Tibial artery (tissue), 4 donors: ENCODE results near the gene PAX5.

Source experiments
- DNase-seq, 2 donors: peaks; one replicate each; pipeline ENCODE4 v3.0.0-alpha.2; 2019
- H3K27ac ChIP-seq, 2 donors: fragments of 200-600 bp; sonication (generic) in 1 of 2; 1 replicate in 1 of 2; 2 replicates in 1 of 2; pipeline ENCODE4 v1.5.1; 2018 to 2019; ENCODE audit warnings: mild to moderate bottlenecking in 1 of 2
- H3K27me3 ChIP-seq, 2 donors: fragments of 200-600 bp; sonication (generic) in 1 of 2; one replicate each; pipeline versions ENCODE4 v1.5.1 to v1.6.0; 2016 to 2019
- H3K36me3 ChIP-seq, 3 donors: fragments of 200-600 bp; sonication (generic) in 2 of 3; one replicate each; pipeline ENCODE4 v1.5.1; 2016 to 2019; ENCODE audit warnings: mild to moderate bottlenecking in 2 of 3
- H3K4me1 ChIP-seq, 4 donors: fragments of 200-600 bp; sonication (generic) in 2 of 4; 1 replicate in 3 of 4; 2 replicates in 1 of 4; pipeline ENCODE4 v1.5.1; 2016 to 2019
- H3K4me3 ChIP-seq, 2 donors: fragments of 200-600 bp; sonication (generic) in 1 of 2; 1 replicate in 1 of 2; 2 replicates in 1 of 2; pipeline ENCODE4 v1.5.1; 2018 to 2019; ENCODE audit warnings: mild to moderate bottlenecking in 2 of 2
- H3K9me3 ChIP-seq, 3 donors: fragments of 200-600 bp; sonication (generic) in 1 of 3; one replicate each; pipeline ENCODE4 v1.5.1; 2016 to 2019
- CTCF ChIP-seq, 2 experiments: fragments of 200-600 bp in 1 of 2; fragments of 450-650 bp in 1 of 2; IDR thresholded peaks; one replicate each; pipeline ENCODE4 v1.5.1; 2017 to 2019; ENCODE audit warnings: antibody characterized with exemption in 2 of 2, mild to moderate bottlenecking in 1 of 2, moderate library complexity in 1 of 2
- intact Hi-C: fragments of 100-400 bp; cut with DNase I; formaldehyde crosslinking; loops from one replicate; pipeline ENCODE4 v1.15.0; 2023; ENCODE audit warnings: low total_unique reads

PAX5 gene

DNA sequence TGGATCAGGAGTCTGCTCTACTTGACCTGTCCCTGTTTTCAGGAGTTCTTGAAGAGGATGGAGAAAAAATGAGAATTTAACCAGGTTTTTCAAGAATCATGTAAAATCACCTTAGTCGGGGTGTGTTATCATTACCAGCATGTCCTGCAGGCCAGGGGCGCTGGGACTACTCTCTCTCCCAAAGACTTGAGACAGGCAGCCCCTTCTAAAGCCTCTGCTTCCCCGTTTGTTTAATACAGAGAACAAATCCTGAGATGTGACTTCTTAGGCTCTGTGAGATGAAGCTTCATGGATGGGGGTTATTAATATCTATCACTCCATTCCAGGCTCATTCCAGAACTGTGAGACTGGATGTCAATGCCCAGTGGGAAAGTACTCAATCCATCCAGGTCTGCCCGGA lies 3.0 kb downstream of the PAX5 start:
- TF ChIP-seq CTCF (IDR thresholded peaks at IDR 0.05), result no peak
- Histone ChIP-seq H3K36me3 (no peaks in the 10 kb centered on the region), H3K27ac (no peak overlapping the region), H3K27me3 (peaks cover 35 to 99% of the 10 kb centered on the region in 2 donors), H3K9me3 (no peaks in the 10 kb centered on the region), H3K4me1 (peaks cover 0 to 64% (median 44%) of the 10 kb centered on the region in 4 donors), H3K4me3 (no peak overlapping the region)
- no peak for DNase-seq
- intact Hi-C loops, result no loop called here

GRCh38 chr9:37030611-37030939 lies 3.5 kb downstream of the PAX5 start:
- no peak for DNase-seq
- H3K27me3 ChIP-seq, result peaks cover 34 to 99% of the 10 kb centered on the region in 2 donors
- TF ChIP-seq CTCF (IDR thresholded peaks at IDR 0.05), result no peak
- H3K4me3 ChIP-seq, result no peak overlapping the region
- no peak overlapping the region for H3K27ac ChIP-seq
- H3K36me3 ChIP-seq, result no peaks in the 10 kb centered on the region
- H3K4me1 ChIP-seq, result peaks cover 0 to 64% (median 46%) of the 10 kb centered on the region in 4 donors
- no peaks in the 10 kb centered on the region for H3K9me3 ChIP-seq
- intact Hi-C loops, result no loop called here

DNA sequence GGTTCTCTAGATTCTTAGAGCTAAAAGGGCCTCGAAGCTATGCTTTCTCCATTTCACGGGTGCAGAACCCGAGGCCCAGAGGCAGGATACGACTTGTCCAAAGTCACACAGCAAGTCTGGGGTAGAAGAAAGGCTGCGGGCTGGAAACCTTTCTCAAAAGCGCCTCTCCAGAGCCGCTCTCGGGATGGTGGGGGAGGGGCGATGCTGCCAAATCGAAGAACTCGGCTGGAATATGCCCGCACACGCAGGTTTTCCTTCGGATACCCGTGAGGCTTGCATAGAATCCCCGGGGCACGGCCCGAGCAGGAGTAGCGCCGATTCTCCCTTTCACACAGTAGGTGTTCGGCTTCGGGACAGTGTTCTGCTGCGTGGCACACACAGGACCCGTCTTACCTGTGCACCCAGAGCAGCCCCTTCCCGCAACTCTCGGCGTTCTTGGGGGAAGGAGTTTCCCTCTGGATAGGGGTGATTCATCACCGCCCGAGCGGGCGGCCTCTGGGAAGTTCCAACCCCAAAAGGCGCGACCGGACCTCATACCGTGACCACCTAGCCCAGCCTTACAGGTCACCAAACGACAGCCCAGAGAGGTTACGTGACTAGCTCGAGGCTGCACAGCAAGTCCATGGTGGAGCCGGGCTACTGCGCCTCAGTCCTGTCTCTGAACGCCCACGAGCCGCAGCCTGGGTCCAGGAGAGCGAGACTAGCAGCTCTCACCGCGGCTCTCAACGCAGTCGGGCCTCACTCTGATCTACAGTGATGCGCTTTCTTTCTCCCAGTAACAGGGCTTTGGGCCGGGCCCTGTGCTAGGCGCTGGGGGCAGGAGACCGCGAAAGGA lies 4.1 kb downstream of the PAX5 start:
- Histone ChIP-seq H3K4me1 (peaks cover 0 to 64% (median 48%) of the 10 kb centered on the region in 4 donors), H3K4me3 (no peak overlapping the region)

DNA sequence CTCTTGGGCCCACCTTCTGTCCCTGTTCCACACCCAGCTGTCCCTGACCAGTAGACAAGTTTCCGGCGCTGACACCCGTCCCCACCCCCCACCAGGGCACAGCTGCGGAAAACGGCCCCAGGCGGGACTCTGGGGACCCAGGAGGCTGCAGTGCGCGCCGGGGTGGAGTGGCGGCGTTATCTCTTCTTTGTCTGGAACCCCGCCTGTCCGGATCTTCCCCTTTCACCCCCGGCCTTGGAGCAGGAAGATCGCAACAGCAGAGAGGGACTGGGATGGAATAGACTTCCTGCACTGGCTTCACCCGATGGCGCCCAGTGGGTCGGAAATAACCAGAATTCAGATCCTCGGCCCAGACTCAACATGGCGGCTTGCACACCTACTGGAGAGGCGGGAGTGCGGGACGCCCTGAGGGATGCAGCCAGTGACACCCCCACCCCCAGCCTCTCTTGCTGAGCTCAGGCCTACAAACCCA lies 4.7 kb downstream of the PAX5 start:
- intact Hi-C loops, result no loop called here
- peaks cover 0 to 61% (median 48%) of the 10 kb centered on the region in 4 donors for H3K4me1 ChIP-seq
- no peak overlapping the region for H3K27ac ChIP-seq
- H3K27me3 ChIP-seq, result peaks cover 28 to 99% of the 10 kb centered on the region in 2 donors
- no peak overlapping the region for H3K4me3 ChIP-seq
- H3K36me3 ChIP-seq, result no peaks in the 10 kb centered on the region
- H3K9me3 ChIP-seq, result no peaks in the 10 kb centered on the region
- TF ChIP-seq CTCF (IDR thresholded peaks at IDR 0.05), result no peak
- no peak for DNase-seq

More for the DNA sequence above, 4.1 kb downstream of the PAX5 start:
- intact Hi-C loops, result no loop called here
- Histone ChIP-seq H3K27me3 (peaks cover 29 to 99% of the 10 kb centered on the region in 2 donors), H3K9me3 (no peaks in the 10 kb centered on the region), H3K27ac (no peak overlapping the region), H3K36me3 (no peaks in the 10 kb centered on the region)
- no peak for DNase-seq
- no peak for TF ChIP-seq CTCF (IDR thresholded peaks at IDR 0.05)

GRCh38 chr9:37028420-37029031 lies 5.5 kb downstream of the PAX5 start:
- intact Hi-C loops, result no loop called here
- H3K27me3 ChIP-seq, result peaks cover 28 to 100% of the 10 kb centered on the region in 2 donors
- TF ChIP-seq CTCF (IDR thresholded peaks at IDR 0.05), result no peak
- peaks cover 0 to 54% (median 44%) of the 10 kb centered on the region in 4 donors for H3K4me1 ChIP-seq
- H3K27ac ChIP-seq, result no peak overlapping the region
- H3K36me3 ChIP-seq, result no peaks in the 10 kb centered on the region
- no peak overlapping the region for H3K4me3 ChIP-seq
- no peaks in the 10 kb centered on the region for H3K9me3 ChIP-seq
- no peak for DNase-seq
